Fibroblast of the conjunctiva (primary cell): Measurements from ENCODE around the gene SMKR1.
"Not testable (repeated sequence)": the region's sequence is repeated elsewhere in the genome, so short reads cannot be mapped to it uniquely, and the experiment has no call there.

ENCODE experiments used
- DNase-seq: peaks from one replicate; pipeline ENCODE4 v3.0.0-alpha.2; 2010; ENCODE audit warnings: low read depth

The SMKR1 gene

GRCh38 chr7:129529643-129530042 is 27.3 kb downstream of the SMKR1 start:
- no peak for DNase-seq

- no peak for DNase-seq
Observed at GRCh38 chr7:129530795-129531391, 28.6 kb downstream of the SMKR1 start.

GRCh38 chr7:129531721-129532120 is 29.4 kb downstream of the SMKR1 start:
- no peak for DNase-seq

GRCh38 chr7:129532375-129532774 is 30.0 kb downstream of the SMKR1 start:
- DNase-seq: no peak

GRCh38 chr7:129534558-129535274 is 32.4 kb downstream of the SMKR1 start:
- not testable (repeated sequence) for DNase-seq

- DNase-seq: no peak
Observed at GRCh38 chr7:129535896-129536295, 33.6 kb downstream of the SMKR1 start.

GRCh38 chr7:129536323-129536722 is 34.0 kb downstream of the SMKR1 start:
- DNase-seq: no peak

GRCh38 chr7:129538790-129539189 is 36.5 kb downstream of the SMKR1 start:
- no peak for DNase-seq

GRCh38 chr7:129540340-129540739 is 38.0 kb downstream of the SMKR1 start:
- DNase-seq: no peak

GRCh38 chr7:129544700-129545099 is 42.4 kb downstream of the SMKR1 start:
- DNase-seq: no peak

GRCh38 chr7:129550693-129551360 is 48.5 kb downstream of the SMKR1 start:
- peak; percentile 82 for DNase-seq

GRCh38 chr7:129553899-129554461 is 51.6 kb downstream of the SMKR1 start:
- no peak for DNase-seq

GRCh38 chr7:129556607-129557133 is 54.3 kb downstream of the SMKR1 start:
- no peak for DNase-seq

- no peak for DNase-seq
Observed at GRCh38 chr7:129557686-129558481, 55.6 kb downstream of the SMKR1 start.

- DNase-seq: no peak
Observed at GRCh38 chr7:129559564-129559963, 57.2 kb downstream of the SMKR1 start.

- DNase-seq: no peak
Observed at GRCh38 chr7:129560831-129561230, 58.5 kb downstream of the SMKR1 start.

GRCh38 chr7:129561677-129562359 is 59.5 kb downstream of the SMKR1 start:
- DNase-seq: no peak
